Cortex of kidney (tissue), 1 donor: Measurements from ENCODE around the gene SLC6A3.

Experiments
- DNase-seq: peaks from one replicate; lab custom pipeline; 2025; lab: John Stamatoyannopoulos, UW

Gene SLC6A3

DNA sequence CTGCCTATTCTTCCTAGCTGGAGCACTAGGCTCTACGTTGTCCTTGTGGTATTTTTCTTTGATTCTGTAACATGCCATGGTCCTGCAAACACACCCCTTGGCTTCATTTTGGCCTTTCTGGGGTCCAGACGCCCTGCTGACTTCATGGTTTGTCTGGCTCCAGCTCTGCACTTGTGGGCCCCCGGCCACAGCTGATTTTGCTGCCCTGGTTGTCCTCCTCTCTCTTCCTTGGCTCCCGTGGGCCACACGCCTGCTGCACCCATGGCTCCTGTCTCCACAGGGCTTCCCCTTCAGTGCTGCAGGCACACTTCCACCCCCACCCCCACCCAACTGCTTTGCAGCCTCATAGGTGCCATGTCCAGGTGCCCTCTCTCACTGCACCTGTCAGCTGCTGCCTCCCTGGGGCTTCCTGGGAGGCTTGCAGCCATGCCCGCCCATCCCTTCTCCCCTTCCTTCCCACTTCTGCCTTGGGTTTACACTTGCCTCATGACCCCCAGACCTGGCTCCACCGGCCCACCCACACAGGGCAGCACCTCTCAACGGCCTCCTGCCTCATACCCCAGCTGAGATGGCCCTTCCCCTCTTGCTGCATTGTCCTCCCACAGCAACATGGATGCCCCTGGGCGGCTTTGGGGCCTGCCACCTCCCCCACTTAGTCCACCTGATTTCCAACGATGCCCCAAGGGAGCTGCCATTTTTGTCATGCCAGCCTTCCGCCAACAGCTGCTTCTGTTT lies 25.6 kb downstream of the SLC6A3 start:
- DNase-seq: no peak

DNA sequence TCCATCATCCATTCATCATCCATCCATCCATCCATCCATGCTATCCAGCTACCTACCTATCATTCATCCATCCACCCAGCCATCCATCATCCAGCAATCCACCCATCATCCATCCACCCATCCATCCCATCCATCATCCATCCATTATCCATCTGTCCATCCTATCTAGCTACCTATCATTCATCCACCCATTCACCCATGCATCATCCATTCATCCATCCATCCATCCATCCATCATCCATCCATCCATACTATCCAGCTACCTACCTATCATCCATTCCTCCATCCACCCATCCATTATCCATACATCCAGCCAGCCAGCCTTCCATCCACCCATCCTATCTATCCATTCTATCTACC lies 26.3 kb downstream of the SLC6A3 start:
- no peak for DNase-seq

DNA sequence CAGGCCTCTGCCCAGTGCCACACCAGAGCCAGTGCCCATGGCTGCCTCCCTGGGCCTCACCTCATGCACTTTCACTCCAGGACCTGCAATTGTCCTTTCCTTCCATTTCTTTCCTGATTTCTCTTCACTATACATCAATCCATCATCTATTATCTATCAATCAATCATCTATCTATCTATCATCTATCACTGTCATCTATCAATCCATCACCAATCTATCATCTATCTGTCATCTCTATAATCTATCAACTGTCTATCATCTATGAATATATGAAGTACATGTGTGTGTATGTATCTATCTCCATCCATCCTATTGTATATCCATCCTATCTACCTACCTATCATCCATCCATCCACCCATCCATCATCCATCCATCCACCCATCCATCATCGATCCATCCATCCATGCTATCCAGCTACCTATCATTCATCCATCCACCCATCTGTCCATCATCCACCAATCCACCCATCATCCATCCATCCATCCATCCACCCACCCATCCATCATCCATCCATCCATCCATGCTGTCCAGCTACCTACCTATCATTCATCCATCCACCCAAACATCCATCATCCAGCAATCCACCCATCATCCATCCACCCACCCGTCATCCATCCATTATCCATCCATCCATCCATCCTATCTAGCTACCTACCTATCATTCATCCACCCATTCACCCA lies 26.9 kb downstream of the SLC6A3 start:
- no peak for DNase-seq

DNA sequence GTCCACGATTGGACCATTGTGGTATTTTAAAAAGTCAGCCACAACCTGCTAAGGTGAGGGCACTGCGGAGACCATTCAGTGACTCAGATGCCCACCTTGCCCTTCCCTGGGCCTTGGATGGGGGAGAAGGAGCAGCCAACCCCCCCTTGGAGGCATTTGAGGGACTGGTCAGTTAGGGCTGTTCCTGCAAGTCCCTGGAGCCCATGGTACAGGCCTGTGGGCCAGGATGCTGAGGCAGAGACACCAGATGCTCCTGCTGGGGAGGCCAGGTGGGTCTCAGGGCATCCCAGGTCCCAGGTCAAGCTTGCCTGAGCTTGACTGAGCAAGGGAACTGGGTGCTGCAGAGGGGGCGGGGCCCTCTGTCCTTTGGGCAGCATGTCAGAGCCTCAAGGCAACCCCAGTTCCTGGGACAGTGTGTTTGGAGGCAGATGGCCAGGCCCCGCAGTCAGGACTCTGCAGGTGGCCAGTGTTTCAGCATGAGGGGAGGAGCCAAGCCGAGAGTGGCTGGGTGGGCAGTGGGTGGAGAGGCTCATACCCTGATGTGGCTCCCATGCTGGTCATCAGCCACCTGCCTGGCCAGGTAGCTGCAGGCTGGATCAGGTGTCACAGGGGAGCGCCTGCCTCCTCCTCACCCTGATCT lies 27.5 kb downstream of the SLC6A3 start:
- no peak for DNase-seq

DNA sequence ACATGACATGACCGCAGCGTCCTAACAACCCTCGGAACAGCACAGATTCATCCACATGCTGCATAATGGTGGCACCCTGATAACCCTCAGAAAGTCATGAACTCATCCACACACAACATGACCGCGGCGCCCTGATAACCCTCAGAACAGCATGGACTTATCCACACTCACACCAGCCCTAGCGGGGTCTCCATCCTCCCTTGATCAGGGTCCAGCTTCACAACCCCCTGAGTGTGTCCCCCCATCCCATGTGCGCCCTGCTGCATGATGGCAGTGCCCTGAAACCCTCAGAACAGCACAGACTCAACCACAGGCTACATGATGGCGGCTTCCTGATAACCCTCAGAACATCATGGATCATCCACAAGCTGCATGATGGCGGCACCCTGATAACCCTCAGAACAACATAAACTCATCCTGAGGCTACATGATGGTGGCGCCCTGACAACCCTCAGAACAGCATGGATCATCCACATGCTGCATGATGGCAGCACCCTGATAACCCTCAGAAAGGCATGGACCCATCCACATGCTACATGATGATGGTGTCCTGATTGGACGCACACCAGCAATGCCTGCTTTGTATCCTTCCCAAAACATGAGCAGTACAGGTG lies 28.3 kb downstream of the SLC6A3 start:
- no peak for DNase-seq

DNA sequence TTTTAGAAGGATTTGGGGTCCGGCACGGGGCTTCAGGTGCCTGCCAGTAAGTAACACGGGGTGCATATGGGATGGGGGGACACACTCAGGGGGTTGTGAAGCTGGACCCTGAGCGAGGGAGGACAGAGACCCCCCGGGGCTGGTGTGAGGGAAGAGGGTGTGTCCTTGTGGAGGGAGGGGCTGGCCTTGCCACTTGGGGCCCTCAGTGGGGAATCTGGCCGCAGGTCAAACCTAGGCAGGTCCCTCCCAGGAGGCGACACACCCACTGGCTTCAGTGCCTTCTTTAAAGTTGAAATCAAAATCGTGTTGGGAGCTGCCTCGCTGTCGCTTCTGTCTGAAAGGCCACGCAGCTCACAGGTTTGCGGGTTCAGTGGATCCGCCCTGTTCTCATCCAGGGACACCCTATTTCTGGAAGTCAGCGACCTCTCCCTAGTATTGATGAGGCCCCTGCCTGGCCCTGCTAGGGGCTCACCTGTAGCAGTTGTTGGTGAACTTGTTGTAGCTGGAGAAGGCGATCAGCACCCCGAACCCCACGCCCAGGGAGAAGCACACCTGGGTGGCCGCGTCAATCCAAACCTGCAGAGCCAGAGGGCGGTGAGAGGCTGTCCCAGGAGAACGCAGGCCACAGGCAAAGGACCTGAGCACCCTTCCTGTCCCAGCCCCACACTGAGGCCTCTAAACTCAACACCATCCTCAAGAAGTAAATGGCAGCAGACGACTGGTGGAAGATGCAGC lies 29.4 kb downstream of the SLC6A3 start:
- DNase-seq: no peak

DNA sequence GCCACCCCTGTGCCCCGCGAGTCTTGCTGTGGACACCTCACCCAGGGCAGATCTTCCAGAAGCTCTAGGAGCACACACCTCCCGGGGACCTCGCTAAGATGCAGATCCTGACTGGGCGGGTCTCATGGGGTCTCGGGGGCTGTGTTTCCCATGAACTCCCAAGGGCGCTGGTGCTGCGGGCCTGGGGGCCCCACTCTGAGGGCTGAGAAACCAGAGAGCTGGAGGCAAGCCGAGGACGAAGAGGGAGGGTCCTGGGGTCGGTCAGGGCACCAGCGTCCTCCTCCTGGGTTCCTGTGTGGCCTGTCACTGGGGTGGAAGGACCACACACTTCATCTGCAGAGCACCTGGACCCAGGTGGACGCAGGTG lies 30.2 kb downstream of the SLC6A3 start:
- DNase-seq: no peak

DNA sequence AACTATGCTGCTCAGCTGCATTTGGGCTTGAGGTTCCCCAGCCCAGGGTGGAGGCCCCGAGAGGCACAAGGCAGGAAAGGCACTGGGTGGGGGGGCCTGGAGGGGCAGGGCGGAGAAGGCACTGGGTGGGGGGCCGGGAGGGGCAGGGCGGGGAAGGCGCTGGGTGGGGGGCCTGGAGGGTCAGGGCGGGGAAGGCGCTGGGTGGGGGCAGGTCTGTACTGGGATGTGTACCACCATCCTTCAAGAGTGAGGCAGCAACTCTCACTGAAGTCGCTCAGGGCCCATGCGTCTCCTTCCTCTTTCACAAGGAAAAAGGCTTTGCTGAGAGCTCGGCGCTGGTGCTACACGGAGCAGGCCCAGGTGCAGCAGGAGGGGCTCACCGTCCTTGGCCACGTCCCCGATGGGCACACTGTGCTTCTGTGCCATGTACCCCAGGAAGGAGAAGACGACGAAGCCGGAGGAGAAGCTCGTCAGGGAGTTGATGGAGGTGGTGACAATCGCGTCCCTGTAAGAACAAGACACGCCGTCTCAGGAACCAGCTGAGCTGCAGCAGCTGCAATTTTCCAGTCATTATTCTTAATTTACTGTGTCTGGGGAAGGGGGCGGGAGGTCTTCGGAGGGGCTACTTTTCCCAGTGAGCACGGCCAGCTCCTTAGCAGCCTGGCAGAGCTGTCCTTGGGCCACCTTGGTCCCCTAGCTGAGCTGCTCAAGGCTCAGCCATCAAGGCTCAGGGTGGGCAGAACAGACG lies 30.8 kb downstream of the SLC6A3 start:
- no peak for DNase-seq

DNA sequence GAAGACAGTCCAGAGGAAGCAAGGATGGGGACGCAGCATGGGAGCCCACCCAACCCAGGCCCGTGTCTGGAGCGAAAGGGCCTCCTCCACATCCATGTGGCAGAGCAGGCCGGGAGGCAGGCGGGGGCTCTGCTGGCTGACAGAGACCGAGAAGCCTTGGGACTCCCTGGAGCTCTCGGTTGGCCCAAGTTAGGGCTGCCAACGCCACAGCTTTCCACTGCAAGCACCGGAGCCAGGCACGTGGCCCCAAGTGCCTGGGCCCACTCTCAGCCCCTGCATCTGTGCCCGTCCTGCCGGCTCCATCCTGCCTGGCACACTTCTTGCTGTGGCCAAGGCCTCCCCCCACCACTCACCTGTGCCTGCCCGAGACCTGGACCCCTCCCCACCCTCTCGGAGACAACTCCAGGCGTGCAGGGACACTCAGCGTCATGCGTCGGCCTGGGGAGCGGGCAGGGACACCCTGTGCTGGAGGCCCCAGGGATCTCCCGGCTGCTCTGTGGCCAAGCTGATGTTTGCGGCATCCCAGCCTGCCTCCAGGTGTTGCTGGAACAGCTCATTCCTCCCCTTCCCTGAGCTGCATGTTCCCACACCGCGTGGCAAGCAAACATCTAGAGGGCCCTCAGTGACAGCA lies 31.5 kb downstream of the SLC6A3 start:
- no peak for DNase-seq

DNA sequence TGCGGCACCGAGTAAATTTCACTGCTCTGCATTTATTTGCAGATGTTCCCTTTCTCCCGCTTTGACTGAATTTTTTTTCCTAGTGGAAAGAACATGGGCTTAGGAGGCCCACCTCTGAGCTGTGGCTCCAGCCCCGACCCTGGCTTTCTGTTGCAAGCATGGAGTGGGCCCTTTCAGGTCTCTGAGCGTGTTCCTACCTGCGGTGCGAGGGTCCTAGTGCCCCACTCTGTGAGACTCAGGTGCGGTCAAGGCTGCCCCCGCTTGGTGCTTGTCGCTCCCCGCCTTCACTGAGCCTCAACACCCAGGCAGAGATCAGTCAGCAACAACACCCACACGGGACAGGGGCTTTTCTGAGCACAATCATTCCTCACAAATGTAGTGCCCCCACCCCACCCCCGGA lies 32.0 kb downstream of the SLC6A3 start:
- no peak for DNase-seq

DNA sequence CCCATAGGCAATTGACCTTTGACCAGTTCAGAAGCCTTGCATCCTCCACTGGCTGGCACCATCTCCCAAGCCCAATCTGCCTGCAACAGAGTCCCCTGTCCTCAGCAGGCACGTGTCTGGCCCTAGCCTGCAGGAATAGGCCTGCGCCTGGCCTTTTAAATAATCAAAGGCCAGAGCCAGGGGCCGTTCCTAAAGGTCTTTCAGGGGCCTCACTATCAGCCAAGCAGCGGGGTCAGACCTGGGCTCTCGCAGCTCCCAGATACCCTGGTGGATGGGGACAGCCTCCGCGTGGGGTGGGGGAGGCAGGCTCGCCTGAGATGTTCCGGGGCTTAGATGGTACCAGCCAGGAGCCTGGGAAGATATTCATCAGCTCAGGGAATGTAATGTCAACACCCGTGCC lies 32.6 kb downstream of the SLC6A3 start:
- no peak for DNase-seq

DNA sequence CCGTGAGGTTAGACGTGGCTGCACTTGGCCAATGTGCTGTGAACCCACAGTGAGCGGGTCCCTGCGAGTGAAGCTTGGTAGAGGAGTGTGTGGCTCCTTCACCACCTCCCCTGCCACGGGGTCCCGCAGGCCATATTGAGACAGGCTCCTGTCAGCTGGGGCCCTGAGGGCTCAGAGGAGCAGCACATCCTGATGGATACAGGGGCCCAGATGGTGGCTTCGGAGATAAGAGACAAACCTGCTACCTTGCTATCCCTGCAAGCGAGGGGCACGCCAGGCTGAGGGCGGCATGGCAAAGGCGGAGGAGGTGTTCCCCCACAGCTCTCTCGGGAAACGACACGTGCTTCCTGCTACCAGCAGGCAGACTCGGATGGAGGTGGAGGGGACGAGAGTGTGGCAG lies 33.1 kb downstream of the SLC6A3 start:
- no peak for DNase-seq

DNA sequence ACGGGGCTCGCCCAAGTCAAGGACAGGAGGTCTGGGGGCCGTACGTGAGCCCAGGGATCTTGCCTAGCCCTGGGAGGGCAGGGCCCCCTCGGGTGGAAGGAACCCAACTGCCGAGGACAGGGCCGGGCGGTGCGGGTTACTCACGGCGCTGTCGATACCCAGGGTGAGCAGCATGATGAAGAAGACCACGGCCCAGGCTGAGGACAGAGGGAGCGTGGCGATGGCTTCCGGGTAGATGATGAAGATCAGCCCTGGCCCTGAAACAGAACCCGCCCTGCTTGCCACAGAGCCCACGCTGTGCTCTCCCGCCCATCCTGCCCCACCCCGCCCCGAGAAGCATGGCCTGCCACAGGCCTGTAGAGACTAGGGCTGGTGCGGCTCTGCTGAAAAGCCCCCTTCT lies 34.1 kb downstream of the SLC6A3 start:
- no peak for DNase-seq

DNA sequence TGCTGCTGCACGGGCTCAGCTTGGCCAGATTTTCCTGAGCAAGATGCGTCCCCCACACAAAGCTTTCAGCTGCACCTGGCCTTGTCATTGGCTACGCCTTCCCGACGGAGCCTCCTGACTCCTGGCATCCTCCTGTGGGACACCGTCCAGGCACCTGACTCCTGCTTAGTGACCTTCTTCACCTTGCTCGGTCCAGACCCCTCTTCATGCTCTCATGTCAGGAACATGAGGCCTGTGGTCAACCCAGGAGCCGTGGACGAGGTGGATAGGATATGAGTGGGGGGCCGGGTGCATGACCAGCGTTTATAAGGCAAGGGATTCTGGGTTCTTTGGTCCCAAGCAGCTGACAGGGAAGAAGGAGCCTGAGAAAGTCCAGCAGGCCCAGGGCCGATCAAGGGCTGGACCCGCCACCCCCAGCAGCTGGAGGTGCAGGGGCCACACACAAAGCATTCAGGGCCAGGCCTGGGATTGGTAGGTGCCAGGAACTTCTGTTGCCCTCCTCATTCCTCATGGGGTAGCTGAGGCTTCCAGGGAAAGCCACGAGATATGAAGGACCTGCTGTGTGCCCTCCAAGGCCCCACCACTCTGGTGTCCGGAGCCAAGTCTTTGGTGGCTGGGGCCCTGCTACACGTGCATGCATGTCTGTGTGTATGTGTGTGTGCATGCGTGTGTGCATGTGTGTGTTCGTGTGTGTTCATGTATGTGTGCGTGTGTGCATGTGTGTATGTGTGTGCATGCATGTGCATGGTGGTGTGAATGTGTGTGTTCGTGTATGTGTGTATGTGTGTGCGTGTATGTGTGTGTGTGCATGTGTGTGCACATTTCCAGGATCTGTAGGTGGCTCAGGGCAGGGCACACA lies 34.9 kb downstream of the SLC6A3 start:
- DNase-seq: no peak

DNA sequence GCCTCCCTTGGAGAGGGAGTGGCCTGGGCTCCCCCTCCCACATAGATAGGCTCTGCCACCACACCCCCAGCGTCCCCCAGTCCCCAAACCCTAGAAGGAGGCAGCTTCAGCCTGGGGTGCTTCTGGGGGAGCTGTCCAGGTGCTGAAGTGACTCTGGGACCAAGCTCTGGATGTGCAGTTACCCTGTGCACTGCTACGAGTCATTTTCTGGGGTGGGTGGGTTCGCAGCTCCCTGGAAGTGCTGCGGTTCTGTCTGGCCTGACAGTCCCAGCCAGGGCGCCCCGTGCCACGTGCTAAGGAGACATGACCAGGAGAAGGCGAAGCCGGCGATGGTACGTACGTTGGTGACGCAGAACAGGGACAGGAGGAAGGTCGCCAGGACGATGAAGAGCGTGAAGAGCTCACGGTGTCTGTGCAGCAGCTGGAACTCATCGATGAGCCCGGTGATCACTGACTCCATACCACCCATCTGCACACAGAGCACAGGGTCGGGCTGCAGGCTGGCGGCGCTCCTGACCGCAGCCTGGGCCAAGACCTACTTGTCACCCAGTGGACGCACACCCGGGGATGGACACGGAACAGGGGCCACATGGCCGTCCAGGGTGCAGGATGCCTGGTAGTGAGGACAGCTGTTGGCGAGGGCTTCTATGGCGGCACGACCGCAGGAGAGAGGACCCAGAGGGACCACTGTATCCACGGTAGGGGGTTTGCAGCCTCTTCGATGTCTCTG lies 35.7 kb downstream of the SLC6A3 start:
- DNase-seq: no peak

DNA sequence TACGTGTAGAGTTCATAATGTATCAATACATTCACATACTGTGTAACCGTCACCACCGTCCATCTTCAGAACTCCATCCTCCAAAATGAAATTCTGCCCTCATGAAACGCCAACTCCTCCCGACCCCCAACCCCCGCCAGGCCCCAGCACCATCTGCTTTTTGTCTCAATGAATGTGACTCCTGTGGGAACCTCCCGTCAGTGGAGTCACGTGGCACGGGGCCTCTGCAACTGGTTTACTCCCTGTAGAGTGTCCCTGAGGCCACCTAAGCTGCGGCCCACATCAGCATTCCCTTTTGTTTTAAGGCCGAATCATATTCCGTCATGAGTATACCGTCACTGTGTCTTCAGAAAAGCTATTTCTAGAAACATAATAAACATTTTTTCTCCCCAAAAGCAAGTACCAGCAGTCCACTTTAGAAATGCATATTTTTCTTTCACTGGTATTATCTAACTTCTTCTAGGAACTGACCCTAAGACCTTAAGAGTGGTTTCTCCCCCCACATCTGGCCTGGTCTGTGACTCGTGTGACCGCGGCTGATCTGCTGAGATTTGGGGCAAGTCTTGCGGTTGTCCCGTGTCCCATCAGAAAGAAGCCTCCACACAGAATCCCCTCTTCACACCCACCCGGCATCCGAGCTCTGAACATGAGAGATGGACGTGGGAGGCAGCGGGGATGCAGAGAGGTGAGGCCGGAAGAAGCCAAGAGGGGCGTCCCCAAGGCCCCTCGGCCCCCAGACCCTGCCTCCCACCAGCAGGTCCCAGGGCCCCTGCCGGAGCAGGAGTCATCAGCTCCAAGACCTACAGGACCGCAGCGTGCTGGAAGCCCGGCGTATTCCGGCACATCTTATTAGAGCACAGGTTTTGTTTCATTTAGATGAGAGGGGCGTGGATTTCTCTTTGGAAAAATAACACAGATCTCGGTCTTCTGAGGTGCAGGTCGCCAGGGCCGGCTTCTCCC lies 38.3 kb downstream of the SLC6A3 start:
- DNase-seq: no peak

DNA sequence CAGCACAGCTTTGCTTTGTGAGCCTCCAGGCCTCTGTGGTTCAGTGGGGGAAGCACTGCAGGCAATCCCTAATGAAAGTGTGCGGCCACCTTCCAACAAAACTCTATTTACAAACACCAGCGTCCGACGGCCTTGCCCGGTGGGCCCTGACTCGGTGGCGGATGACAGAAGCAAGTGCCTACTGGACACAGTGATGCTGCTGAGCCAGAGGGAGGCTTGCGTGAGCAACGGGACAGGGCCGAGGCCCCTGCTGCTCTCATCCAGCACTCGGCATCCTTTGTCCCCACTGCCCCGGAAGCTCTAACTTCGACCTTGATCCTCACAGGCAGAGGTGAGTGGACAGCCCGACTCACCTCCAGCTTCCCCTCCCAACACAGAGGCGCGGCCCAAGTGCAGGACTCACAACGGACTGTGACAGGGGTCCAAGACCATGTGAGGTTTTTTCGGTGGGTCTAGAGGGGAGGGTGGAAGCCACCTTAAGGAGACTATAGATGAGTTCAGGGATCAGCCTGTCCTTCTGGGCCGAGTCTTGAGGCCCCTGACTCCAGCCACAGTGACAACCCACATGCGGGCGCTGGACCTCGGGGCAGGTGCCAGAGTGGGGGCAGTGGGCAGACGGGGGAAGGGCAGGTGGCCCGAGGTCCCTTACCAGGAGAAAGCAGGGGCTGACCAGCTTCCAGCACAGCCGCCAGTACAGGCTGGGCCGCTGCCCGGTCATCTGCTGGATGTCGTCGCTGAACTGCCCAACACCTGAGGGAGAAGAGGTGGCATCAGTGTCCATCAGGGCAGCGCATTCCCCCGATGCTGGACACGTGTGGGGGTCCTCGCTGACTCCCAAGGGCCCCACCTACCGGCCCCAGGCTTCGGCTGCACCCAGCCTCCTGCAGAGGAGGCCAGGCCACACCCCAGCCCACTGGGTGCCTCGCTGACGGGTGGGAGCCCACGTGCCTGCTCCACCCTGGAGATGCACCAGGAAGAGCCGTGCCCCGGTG lies 39.4 kb downstream of the SLC6A3 start:
- DNase-seq: no peak
